Measurements from ENCODE around the gene KRT31. TPM values are rescaled to one million over a fixed set of nuclear protein-coding genes. Genes with fewer than 3 reads are reported as not detected.
"Not testable (repeated sequence)": the region's sequence is repeated elsewhere in the genome, so short reads cannot be mapped to it uniquely, and the experiment has no call there.

Gene KRT31
- total and polyA plus RNA-seq, 8 donors, result not detected

DNA sequence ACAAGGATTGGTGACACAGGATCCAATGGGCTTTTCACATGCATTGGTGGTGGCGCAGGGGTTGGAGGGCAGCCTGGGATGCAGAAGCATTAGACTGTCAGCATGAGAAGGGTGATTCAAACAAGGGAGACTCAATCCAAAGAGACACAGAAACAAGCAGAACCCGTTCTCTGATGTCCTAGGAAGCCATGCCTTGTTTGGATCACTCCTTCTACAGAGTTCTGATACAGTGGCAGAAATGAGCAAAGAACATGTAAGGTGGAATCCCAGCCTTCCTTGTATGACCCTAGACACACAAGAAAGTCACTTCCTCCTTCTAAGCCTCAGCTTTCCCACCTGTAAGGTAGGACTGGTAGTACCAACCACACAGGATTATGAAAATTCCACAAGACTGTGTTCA, 33.5 kb downstream of the KRT31 start:
- intact Hi-C loops (cut with DNase I), result no loop called here
- Histone ChIP-seq H3K27me3 (no peaks in the 10 kb centered on the region), H3K4me1 (no peaks in the 10 kb centered on the region), H3K4me3 (no peak overlapping the region), H3K9me3 (no peaks in the 10 kb centered on the region), H3K36me3 (no peaks in the 10 kb centered on the region), H3K27ac (no peak overlapping the region)
- FAIRE-seq, result no peak
- 75 to 83% methylated on average over 2 of the region's 2 CpGs for WGBS, 2 donors
- ATAC-seq, result no peak
- no peak for TF ChIP-seq CTCF (IDR thresholded peaks at IDR 0.05)
- DNase-seq, result no peak

DNA sequence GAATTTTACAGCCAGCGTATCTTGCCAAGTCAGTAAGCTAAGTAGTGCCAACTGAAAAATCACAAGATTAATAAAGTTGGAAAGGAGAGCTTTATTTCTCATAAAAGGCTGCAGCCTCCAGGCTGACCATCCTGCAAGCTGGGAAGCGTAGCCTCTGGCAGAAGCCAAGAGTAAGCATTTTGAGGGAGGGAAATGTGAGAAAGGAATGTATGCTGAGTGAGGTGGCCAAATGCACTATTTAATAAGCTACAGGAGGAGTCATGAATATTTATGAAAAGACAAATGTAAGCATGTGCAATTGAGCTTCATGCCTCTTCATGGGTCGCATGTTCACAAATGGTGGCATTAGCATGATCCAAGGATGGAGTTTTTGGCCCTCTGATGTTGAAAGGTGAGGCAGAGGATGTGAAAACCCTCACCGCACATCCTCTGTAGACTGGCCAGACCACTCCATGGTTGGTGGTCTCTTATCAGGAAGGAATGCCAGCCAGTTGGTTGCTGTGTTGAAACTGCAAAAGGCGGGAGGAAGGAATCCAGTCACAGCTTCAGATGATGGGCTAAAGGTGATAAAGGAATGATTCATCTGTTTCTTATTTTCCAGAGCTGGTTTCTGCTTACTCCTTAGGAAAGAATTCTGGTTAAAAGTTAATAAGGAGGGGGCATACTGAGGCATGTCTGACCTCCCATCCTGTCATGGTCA, 37.0 kb downstream of the KRT31 start:
- H3K36me3 ChIP-seq, result no peaks in the 10 kb centered on the region
- intact Hi-C loops (cut with DNase I), result no loop called here
- no peaks in the 10 kb centered on the region for H3K9me3 ChIP-seq
- ATAC-seq (no peak), FAIRE-seq (no peak), DNase-seq (no peak)
- H3K27me3 ChIP-seq, result no peaks in the 10 kb centered on the region
- H3K4me3 ChIP-seq, result no peak overlapping the region
- TF ChIP-seq CTCF (IDR thresholded peaks at IDR 0.05), result no peak
- WGBS, 2 donors, result 70 to 77% methylated on average over 5 of the region's 5 CpGs
- H3K27ac ChIP-seq, result no peak overlapping the region
- H3K4me1 ChIP-seq, result no peaks in the 10 kb centered on the region

GRCh38 chr17:41354536-41354935, 42.9 kb downstream of the KRT31 start:
- no peak for TF ChIP-seq CTCF (IDR thresholded peaks at IDR 0.05)
- intact Hi-C loops (cut with DNase I), result no loop called here
- Histone ChIP-seq H3K36me3 (no peaks in the 10 kb centered on the region), H3K27ac (no peak overlapping the region), H3K4me1 (no peaks in the 10 kb centered on the region), H3K4me3 (no peak overlapping the region), H3K9me3 (no peaks in the 10 kb centered on the region), H3K27me3 (peaks cover 0 to 10% (median 0%) of the 10 kb centered on the region in 4 donors)
- DNase-seq, result no peak
- FAIRE-seq, result no peak
- 61 to 84% methylated on average over 4 of the region's 4 CpGs for WGBS, 2 donors
- ATAC-seq, result no peak

DNA sequence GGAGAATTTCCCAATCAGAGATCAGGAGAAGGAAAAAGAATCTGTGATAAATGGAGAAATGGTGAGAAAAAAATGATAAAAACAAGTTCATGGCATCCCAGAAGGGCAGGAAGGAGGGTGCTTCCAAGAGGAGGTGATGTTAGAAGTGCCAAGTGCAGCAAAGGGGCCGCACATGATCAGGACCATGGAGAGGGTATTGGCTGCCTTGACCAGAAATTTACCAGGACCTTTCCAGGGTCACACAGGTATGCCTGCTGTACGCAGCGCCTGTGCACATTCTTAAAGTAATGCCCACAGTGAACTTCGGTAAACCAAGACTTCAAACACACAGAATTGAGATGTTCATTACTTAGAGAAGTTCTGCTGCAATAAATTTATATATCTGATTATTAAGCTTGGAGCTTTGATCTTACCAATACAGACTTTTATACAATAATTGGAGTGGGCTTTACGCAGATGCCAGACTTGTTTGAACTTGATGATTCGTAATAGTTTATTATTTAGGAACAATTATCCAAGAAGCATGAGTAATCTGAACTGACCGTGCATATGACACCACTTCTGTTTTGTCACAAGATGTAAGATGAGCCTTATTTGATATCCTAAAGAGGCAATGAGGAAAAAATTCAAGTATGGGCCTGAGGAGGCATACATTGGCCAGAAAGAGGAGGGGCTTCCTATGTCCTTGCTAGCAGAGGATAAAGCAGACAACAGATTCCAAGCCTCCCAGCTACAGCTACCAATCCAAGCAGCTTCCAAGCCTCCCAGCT, 44.6 kb downstream of the KRT31 start:
- intact Hi-C loops (cut with DNase I), result no loop called here
- ATAC-seq (no peak), DNase-seq (no peak), FAIRE-seq (no peak)
- Histone ChIP-seq H3K27me3 (peaks cover 0 to 10% (median 0%) of the 10 kb centered on the region in 4 donors), H3K27ac (no peak overlapping the region), H3K36me3 (no peaks in the 10 kb centered on the region), H3K4me3 (no peak overlapping the region), H3K9me3 (no peaks in the 10 kb centered on the region), H3K4me1 (no peaks in the 10 kb centered on the region)
- no peak for TF ChIP-seq CTCF (IDR thresholded peaks at IDR 0.05)
- WGBS, 2 donors, result 53 to 72% methylated on average over 7 of the region's 7 CpGs

DNA sequence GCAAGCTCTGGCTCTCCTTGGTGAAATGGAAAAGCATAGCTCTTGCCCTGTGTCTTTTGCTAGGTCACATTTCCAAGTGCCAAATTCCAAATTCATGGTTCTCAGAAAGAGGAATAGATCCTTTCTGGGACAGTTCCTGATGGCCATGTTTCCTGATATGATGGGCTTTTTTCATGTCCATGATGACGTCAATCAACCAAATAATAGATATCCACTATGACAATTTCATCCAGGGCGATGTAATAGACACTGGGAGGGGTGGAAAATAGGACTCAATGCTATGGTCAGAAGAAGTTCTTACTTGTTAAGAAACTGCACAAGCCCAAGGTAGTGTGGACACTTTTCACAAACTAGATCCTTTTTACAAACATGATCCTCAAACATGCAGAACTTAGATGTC, 46.2 kb downstream of the KRT31 start:
- intact Hi-C loops (cut with DNase I), result no loop called here
- FAIRE-seq (no peak), ATAC-seq (no peak), DNase-seq (no peak)
- no peak for TF ChIP-seq CTCF (IDR thresholded peaks at IDR 0.05)
- Histone ChIP-seq H3K4me1 (no peaks in the 10 kb centered on the region), H3K4me3 (no peak overlapping the region), H3K9me3 (no peaks in the 10 kb centered on the region), H3K36me3 (no peaks in the 10 kb centered on the region), H3K27me3 (peaks cover 0 to 10% (median 0%) of the 10 kb centered on the region in 4 donors), H3K27ac (no peak overlapping the region)
- 57 to 76% methylated on average over 2 of the region's 2 CpGs for WGBS, 2 donors

GRCh38 chr17:41350381-41350878, 47.0 kb downstream of the KRT31 start, which contains the start of gene KRT33A:
Gene KRT33A, minus strand, starts transcription at chr17:41350828. Its CDS starts 61 bp downstream, at chr17:41350767.
- H3K4me3 ChIP-seq; DNase-seq; H3K9me3 ChIP-seq; FAIRE-seq; H3K36me3 ChIP-seq; H3K27me3 ChIP-seq; H3K4me1 ChIP-seq; ATAC-seq; intact Hi-C loops (cut with DNase I); H3K27ac ChIP-seq: not testable (repeated sequence)
- WGBS, 2 donors, result 71 to 84% methylated on average over 16 of the region's 16 CpGs
